Measurements from ENCODE around the gene TRDN.

DNA sequence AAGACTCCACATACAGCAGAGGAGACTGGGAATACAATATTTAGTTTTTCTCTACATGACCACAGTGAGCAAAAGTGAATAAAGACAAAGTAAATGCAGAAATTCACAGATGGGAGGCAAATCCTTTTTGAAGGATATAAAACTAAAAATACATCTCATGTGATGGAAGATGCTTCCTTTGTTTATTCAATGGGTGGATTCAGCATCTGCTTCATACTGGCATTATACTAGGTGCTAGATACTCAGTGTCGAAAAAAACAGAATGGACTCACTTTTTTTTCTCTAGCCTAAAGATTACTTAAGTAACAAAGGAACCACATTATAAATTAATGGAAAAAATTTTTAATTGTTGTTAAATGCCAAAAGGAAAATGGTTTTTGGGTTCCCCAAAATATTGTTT is 216.2 kb downstream of the TRDN start:
- TF ChIP-seq, protein P1, sequence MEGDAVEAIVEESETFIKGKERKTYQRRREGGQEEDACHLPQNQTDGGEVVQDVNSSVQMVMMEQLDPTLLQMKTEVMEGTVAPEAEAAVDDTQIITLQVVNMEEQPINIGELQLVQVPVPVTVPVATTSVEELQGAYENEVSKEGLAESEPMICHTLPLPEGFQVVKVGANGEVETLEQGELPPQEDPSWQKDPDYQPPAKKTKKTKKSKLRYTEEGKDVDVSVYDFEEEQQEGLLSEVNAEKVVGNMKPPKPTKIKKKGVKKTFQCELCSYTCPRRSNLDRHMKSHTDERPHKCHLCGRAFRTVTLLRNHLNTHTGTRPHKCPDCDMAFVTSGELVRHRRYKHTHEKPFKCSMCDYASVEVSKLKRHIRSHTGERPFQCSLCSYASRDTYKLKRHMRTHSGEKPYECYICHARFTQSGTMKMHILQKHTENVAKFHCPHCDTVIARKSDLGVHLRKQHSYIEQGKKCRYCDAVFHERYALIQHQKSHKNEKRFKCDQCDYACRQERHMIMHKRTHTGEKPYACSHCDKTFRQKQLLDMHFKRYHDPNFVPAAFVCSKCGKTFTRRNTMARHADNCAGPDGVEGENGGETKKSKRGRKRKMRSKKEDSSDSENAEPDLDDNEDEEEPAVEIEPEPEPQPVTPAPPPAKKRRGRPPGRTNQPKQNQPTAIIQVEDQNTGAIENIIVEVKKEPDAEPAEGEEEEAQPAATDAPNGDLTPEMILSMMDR (IDR thresholded peaks at IDR 0.05) = no peak
- TF ChIP-seq POLR2A (IDR thresholded peaks at IDR 0.05) = no peak
- TF ChIP-seq EP300 (IDR thresholded peaks at IDR 0.05) = no peak

Data from ovary (tissue), 3 donors.